Measurements from ENCODE around the gene WDR73.

Gene WDR73

DNA sequence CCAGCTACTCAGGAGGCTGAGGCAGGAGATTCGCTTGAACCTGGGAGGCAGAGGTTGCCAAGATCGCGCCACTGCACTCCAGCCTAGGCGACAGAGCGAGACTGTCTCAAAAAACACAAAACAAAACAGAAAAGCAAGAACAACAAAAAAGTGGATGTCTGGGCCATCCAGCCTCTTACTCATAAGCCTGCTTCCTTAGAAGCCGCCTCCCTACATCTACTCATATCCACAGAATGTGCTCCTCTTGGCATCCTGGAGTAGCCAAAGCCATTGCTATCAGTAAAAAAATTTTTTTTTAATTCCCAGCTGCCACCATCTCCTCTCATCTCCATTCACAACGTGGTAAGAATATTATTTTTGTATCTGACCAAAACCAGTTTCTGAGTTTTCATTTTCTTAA is 42.5 kb downstream of the WDR73 start:
- DNase-seq (ENCODE audit: low read depth) = no peak

DNA sequence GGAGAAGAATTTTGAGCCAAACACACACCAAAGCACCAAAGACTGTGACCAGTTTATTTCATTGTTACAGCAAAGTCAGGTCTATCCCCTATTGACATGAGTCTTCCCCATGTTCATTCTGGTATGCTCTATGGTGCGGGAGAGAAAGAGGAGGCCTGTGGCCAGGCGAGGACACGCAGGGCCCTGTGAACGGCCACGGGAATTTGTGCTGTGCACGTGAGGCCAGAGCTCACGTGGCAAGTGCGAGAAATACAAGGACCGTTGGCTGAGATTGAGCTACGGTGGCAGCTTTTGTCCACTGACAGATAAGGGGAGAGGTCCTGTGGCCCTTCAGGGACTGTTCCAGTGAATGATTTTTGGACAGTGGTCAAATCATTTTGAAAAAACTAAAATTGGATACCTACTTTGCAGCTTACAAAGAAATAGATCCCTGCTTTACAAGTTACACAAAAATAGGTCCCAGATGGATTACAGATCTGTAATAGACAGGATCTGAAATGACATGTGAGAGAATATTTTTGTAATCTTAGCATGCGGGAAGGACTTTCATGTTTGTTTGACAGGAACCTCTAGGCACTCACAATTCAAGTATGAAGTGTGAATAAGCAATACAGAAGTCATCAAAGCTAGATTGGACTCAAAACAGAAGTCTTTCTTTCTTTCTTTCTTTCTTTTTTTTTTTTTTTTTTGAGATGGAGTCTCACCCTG is 44.1 kb downstream of the WDR73 start:
- no peak for DNase-seq (ENCODE audit: low read depth)

DNA sequence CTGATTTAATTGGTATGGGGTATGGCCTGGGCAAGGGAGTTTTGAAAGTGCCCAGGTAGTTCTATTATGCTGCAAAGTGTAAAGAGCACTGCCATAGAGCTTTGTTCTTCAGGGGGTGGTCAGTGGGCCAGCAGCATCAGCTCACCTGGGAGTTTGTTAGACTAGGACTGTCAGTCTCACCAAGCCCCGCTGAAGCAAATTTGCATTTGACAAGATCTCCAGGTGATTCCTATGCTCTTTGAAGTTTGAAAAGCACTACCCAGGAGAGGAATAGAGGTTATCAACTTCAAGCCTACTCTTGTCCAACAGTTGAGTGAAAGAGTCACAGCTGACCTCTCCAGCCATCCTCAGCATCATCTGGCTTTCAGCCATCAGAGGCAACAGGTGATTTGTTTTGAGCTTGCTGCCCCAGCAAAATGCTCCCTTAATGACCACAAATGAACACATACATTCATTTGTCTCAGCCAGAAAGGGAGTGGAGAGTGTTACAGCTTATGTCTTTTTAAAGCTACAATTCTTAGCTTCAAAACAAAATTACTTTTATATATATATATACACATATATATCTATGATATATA is 45.3 kb downstream of the WDR73 start:
- no peak for DNase-seq (ENCODE audit: low read depth)

DNA sequence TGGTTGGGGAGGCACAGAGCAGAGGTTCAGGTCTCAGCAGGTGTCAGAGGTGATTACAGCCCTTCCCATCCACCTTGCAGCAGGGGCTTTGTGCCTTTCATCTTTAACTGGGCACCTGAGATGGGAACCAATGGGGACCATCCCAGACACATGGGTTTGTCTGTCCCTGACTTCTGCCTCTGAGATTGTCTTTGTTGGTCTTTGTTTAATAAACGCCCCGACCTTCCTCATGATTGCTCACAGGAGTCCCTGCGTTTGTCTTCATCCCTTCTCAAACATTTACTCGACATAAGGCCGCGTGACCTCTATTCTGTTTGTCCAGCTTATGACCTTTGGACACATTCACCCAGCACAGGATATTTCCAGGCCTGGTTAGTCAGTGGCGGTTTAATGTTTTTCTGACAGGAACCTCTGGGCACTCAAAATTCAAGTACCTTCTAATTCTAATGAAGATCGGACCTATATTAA is 47.4 kb downstream of the WDR73 start:
- DNase-seq (ENCODE audit: low read depth) = no peak

DNA sequence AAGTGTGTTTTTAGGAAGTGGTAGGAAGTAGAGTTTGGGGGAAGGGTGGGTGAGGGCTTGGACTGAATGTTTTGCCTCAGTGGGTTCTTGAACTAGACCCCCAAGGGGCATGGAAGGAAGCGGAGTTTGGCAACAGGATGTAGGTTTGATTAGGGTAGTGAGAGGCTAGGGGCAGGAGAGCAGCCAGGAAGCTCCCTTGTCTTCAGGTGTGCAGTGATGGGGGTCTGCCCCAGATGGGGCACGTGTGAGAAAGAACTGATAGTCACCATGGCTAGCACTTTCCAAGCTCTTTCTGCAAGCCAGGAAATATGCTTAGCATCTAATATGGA is 48.6 kb downstream of the WDR73 start:
- no peak for DNase-seq (ENCODE audit: low read depth)

DNA sequence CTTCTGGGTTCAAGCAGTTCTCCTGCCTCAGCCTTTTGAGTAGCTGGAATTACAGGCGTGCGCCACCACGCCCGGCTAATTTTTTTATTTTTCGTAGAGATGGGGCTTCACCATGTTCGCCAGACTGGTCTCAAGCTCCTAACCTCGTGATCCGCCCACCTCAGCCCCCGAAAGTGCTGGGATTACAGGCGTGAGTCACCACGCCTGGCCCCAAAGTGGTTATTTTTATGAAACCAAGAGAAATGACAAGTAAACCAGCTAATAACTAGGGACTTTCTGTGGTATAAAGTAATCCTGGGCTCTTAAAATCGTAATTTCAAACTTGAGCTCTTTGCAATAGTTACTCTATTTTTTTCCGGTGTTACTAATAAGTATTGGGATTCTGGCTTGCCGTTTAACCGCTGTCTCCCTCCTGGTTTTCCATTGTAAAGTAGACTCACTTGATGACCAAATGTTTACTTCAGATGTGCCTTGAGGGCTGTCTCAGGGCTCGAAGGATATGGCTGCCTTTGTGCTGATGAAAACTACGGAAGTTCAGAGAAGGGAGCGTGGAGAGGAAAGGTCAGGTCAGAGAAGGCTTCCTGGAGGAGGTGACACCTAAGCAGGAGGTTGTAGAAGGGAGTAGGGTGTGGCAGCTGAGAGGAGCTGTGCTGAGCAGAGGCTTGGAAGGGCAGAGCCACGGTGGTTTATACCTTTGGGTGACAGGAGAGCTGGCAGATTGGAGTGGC is 49.1 kb downstream of the WDR73 start:
- no peak for DNase-seq (ENCODE audit: low read depth)

DNA sequence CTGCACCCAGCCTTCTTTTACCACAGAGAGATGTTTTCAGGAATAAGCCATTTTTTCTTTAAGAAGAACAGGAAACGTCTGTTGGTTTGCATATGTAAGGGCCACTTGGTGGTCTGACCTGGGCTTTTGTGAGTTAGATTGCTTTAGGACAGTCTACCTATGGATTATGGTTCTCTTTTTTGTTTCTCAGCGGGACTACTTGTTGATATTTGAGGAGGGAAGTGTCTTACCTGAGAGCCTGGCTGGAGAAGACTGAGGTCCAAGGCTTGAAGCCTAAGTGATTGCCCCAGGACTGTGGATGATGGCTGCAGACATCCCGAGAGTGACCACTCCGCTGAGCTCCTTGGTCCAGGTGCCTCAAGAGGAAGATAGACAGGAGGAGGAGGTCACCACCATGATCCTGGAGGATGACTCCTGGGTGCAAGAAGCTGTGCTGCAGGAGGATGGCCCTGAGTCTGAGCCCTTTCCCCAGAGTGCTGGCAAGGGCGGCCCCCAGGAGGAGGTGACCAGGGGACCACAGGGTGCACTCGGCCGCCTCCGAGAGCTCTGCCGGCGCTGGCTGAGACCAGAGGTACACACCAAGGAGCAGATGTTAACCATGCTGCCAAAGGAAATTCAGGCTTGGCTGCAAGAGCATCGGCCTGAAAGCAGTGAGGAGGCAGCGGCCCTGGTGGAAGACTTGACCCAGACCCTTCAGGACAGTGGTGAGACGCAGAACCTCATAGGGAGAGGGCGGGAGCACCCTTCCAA is 50.3 kb downstream of the WDR73 start:
- DNase-seq (ENCODE audit: low read depth) = no peak

DNA sequence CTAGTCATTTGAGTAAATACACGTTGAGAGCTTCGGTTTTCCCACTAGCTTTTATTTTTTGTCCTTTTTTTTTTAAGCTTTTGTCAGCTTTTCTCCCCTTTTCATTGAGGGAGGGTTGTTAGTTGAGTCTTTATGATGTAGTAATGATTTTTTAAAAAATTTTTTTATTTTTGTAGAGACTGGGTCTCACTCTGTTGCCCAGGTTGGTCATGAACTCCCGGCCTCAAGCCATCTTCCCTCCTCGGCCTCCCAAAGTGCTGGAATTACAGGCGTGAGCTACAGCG is 52.6 kb downstream of the WDR73 start:
- no peak for DNase-seq (ENCODE audit: low read depth)

DNA sequence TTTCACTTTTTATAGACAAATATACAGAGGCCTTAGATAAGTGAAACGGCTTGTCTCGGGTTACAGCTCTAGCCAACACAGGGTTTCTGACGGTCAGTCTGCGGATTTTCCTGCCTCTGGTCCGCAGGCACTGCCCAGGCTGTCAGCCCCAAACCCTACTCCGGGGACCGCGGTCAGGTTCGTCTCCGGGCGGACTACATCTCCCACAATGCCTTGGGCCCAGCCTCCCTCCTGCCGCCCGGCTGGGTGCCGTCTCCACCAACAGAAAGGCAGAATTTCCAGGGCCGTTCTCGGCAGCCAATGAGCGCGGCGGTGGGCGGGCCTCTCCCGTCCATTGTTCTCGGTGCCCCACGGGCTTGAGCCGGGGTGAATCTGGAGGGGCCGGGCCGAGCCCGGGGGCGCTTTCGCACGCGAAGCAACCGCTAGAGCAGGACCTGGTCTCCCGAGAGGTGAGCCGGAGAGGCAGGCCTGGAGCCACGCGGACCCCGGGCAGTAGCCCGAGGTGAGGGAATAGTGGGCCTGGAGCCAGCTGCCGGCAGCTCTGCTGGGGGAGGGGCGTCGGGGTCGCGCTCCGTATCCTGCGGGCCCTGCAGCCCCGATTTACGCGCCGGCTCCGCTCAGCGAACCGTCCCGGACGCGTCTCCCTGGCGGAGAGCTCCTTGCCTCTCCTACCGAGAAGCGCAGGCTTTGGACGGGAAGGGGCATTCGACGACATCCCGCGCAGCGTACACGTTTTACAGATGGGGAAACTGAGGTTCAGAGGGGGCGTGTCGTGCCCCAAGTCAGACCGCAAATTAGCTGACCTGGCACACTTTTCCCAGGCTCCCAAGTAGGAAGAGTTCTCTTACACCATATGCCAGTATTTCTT is 53.2 kb downstream of the WDR73 start, which contains the start of gene ZSCAN2:
Gene ZSCAN2, plus strand, starts transcription at position 323 of the 868 bp plus-strand sequence. CDS start 2,919 bp downstream, outside the sequence.
- DNase-seq (ENCODE audit: low read depth) = peak; percentile 85

DNA sequence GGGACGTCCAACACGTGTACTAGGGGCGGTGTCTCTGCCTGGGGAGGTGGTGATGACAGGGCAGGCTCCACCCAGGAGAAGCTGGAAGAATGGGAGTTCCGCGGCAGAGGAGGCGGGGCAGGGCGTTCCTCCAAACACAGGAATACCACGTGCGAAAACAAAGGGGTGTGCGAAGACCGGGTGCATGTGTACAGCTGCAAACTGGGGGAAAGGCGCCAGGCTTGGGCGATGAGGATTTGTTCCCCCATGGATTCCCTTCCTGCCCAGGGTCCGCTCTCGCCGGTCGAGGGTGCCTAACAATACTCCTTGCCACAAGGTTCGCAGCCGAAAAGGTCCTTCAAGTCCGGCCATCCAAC is 53.8 kb downstream of the WDR73 start:
- no peak for DNase-seq (ENCODE audit: low read depth)

DNA sequence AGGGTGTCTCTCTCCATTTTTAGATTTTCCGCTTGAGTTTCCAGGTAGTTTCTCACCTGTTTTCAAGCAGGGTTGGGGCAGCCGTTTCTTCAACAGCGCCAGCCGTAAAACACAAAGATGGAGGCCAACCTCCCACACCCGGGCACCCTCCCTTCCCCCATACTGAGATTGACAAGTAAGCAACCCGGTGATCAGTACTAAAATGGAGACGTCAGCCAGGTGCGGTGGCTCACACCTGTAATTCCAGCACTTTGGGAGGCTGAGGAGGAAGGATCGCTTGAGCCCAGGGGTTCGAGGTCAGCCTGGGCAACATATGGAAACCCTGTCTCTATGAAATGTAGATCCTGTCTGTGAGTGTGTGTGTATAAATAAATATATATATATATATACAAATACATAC is 54.2 kb downstream of the WDR73 start:
- no peak for DNase-seq (ENCODE audit: low read depth)

DNA sequence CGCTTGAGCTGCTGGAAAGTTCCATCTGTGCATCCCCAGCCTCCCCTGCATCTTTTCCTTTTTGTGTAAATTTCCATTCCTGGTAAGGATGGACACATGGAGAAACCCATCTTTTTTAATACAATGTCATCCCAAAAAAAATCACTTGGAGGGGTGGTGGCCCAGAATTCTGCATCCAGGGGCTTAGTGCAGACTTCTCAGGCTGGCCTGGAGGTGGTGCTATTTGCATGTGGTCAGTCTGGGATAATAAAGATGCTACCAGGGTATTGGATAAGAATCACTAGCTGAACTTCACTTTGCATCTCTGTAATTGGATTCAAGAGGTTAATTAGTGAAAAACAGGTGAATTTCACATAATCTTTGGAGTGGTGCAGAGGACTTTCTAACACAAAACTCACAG is 55.1 kb downstream of the WDR73 start:
- DNase-seq (ENCODE audit: low read depth) = no peak

DNA sequence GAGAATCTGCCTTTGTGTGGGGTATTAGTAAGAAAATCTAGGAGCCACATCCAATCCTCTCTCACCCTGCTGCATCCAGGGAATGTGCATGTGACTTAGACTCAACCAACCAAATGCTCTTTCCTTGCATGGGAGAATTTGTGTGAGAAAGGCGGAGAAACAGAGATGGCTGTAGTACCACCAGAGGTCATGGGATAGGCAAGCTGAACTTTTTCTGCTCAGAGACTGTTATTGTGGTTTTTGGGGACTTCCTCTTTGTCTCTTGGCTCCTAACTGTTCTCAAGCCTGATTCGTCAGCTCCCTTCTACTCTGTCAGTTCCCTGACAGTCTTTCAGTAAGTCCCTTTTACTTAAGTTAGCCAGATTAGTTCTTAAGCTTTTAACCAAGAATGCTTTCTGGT is 55.8 kb downstream of the WDR73 start:
- no peak for DNase-seq (ENCODE audit: low read depth)

DNA sequence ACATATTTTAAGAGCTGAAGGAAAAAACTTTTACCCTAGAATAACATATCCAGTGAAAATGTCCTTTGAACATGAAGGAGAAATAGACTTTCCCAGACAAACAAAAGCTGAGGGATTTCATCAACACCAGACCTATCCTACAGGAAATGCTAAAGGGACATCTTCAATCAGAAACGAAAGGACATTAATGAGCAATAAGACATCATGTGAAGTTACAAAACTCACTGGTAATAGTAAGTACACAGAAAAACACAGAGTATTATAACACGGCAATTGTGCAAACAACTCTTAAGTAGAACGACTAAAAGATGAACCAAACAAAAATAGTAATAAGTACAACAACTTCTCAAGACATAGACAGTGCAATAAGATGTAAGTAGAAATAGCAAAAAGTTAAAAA is 56.8 kb downstream of the WDR73 start:
- DNase-seq (ENCODE audit: low read depth) = no peak

DNA sequence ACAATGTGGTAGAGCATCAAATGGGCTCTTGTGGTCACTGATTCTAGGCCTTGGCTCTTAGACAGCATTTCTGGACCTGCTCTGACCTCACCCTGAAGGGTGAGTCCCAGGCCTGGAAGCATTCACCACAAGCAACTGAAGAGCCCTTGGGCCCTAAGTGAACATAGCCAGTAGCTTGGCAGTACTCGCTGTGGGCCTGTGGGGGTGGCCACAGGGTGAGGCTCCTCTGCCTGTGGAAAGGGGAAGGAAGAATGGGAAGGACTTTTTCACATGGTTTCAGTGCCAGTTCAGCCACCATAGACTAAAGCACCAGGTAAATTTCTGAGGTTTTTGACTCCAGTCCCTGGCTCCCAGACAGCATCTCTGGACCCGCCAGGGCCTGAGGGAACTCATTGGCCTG is 58.4 kb downstream of the WDR73 start:
- no peak for DNase-seq (ENCODE audit: low read depth)

DNA sequence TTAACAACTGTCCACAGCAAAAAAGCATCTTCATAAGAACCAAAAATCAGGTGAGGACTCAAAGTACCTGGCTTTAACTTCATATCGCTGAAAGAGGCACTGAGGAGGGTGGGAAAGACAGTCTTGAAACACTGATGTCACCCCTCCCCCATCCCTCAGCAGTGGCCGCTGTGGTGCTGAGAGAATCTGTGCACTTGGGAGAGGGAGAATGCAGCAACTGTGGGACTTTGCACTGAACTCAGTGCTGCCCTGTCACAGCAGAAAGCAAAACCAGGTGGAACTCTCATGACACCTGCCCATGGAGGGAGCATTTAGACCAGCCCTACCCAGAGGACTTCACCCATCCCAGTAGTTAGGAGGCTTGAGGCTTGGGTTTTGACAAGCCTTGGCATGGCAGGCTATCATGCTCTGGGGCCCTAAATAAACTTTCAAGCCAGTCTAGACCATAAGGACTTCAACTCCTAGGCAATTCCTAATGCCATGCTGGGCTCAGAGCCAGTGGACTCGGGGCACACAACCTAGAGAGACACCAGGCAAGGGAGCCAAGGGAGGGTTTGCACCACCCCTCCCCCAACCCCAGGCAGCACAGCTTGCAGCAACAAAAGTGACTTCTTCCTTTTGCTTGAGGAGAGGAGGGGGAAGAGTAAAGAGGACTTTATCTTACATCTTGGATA is 59.3 kb downstream of the WDR73 start:
- DNase-seq (ENCODE audit: low read depth) = no peak

DNA sequence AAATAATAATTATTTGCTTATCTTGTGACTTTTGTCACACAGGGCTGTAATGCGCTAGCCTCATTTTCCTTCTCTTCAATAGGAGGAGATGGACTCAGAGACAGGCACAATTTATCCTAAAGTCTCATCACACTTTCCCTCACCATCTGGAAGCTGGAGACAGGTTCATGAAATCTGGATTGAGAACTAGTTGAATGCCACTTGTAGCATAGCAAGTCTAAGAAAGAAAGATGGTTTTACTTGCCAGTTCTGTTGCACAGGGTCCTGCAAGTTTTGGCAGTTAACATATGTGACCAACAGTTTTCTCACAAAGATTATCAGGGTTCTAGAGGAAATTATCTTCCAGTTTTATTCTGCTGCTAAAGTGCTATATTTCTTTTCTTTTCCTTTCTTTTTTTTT is 62.3 kb downstream of the WDR73 start:
- DNase-seq (ENCODE audit: low read depth) = no peak

DNA sequence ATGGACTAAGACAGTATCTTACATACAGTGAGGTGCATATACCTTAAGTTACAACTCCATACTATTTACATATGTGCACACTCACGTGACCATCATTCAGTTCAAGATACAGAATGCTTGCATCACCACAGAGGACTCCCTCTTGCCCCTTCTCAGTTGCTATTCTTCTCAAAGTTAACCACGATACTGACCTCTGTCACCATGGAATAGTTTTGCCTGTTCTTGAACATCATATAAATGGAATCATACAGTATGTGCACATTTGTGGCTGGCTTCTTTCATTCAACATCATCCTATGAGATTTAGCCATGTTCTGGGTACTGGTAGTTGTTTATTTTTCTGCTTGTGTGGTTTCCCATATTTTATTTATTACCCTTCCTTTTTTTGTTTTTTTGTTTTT is 63.7 kb downstream of the WDR73 start:
- no peak for DNase-seq (ENCODE audit: low read depth)
